ENCODE results near the gene VPS36. TPM values are rescaled to one million over a fixed set of nuclear protein-coding genes. Genes with fewer than 3 reads are reported as not detected.

The VPS36 gene
- total and polyA plus RNA-seq, 10 of the 15 experiments (the other 5 are each of a cell fraction or from before 2014, with no cell fraction given): 10.3 to 29.0 (median 23.9) TPM

- TF ChIP-seq, protein P1, sequence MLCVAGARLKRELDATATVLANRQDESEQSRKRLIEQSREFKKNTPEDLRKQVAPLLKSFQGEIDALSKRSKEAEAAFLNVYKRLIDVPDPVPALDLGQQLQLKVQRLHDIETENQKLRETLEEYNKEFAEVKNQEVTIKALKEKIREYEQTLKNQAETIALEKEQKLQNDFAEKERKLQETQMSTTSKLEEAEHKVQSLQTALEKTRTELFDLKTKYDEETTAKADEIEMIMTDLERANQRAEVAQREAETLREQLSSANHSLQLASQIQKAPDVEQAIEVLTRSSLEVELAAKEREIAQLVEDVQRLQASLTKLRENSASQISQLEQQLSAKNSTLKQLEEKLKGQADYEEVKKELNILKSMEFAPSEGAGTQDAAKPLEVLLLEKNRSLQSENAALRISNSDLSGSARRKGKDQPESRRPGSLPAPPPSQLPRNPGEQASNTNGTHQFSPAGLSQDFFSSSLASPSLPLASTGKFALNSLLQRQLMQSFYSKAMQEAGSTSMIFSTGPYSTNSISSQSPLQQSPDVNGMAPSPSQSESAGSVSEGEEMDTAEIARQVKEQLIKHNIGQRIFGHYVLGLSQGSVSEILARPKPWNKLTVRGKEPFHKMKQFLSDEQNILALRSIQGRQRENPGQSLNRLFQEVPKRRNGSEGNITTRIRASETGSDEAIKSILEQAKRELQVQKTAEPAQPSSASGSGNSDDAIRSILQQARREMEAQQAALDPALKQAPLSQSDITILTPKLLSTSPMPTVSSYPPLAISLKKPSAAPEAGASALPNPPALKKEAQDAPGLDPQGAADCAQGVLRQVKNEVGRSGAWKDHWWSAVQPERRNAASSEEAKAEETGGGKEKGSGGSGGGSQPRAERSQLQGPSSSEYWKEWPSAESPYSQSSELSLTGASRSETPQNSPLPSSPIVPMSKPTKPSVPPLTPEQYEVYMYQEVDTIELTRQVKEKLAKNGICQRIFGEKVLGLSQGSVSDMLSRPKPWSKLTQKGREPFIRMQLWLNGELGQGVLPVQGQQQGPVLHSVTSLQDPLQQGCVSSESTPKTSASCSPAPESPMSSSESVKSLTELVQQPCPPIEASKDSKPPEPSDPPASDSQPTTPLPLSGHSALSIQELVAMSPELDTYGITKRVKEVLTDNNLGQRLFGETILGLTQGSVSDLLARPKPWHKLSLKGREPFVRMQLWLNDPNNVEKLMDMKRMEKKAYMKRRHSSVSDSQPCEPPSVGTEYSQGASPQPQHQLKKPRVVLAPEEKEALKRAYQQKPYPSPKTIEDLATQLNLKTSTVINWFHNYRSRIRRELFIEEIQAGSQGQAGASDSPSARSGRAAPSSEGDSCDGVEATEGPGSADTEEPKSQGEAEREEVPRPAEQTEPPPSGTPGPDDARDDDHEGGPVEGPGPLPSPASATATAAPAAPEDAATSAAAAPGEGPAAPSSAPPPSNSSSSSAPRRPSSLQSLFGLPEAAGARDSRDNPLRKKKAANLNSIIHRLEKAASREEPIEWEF (IDR thresholded peaks at IDR 0.05; ENCODE audit: insufficient replicate concordance, low read depth, low read length): no peak
- peak; percentile 73 for TF ChIP-seq NBN (IDR thresholded peaks at IDR 0.05)
- no peak for TF ChIP-seq ZBTB33 (IDR thresholded peaks at IDR 0.05)
- no peak for TF ChIP-seq RAD21 (IDR thresholded peaks at IDR 0.05; ENCODE audit: insufficient read depth, low read depth, low read length)
- TF ChIP-seq FOXM1 (IDR thresholded peaks at IDR 0.05; ENCODE audit: low read depth, low read length): peak; percentile 61
- TF ChIP-seq ZBTB11 (CRISPR knock-in tag; IDR thresholded peaks at IDR 0.05): no peak
- TF ChIP-seq PAX8 (IDR thresholded peaks at IDR 0.05): peak; percentile 79; the same call in 1 of the 2 replicates
- TF ChIP-seq ZNF622 (IDR thresholded peaks at IDR 0.05): no peak
- no peak for TF ChIP-seq HDAC2 (IDR thresholded peaks at IDR 0.05)
- TF ChIP-seq, protein P2, sequence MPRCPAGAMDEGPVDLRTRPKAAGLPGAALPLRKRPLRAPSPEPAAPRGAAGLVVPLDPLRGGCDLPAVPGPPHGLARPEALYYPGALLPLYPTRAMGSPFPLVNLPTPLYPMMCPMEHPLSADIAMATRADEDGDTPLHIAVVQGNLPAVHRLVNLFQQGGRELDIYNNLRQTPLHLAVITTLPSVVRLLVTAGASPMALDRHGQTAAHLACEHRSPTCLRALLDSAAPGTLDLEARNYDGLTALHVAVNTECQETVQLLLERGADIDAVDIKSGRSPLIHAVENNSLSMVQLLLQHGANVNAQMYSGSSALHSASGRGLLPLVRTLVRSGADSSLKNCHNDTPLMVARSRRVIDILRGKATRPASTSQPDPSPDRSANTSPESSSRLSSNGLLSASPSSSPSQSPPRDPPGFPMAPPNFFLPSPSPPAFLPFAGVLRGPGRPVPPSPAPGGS (IDR thresholded peaks at IDR 0.05; ENCODE audit: borderline replicate concordance, insufficient read depth, low read depth, low read length, poor library complexity, severe bottlenecking): peak; percentile 42
- TF ChIP-seq ZNF217 (IDR thresholded peaks at IDR 0.05): no peak
- no peak for TF ChIP-seq STAT3 (IDR thresholded peaks at IDR 0.05; ENCODE audit: low read depth, low read length)
- no peak for TF ChIP-seq IRF4 (IDR thresholded peaks at IDR 0.05; ENCODE audit: low read depth, low read length)
- TF ChIP-seq BACH1 (IDR thresholded peaks at IDR 0.05; ENCODE audit: borderline replicate concordance): peak; percentile 34; the same call in 1 of the 2 replicates
- TF ChIP-seq EP300 (IDR thresholded peaks at IDR 0.05; ENCODE audit: borderline replicate concordance in 1 of 2, control insufficient read depth in 1 of 2, low read depth in 2 of 2, low read length in 2 of 2): peak in 1 of 2 experiments; percentile 70; a peak in 2 of 4 replicates
- peak; percentile 85 for TF ChIP-seq NR2F1 (conservative IDR thresholded peaks at IDR 0.05)
- TF ChIP-seq CREM (IDR thresholded peaks at IDR 0.05; ENCODE audit: low read depth): peak; percentile 77
Measured at GRCh38 chr13:52454820-52455676, 4.6 kb upstream of the VPS36 start, which contains the start of gene CKAP2 (continued).

Measured in GM12878 (cell line).